Measurements from ENCODE around the gene CFAP251. TPM values are rescaled to one million over a fixed set of nuclear protein-coding genes. Genes with fewer than 3 reads are reported as not detected.

Gene CFAP251
- polyA plus RNA-seq, 1 donor = 14.5 TPM

DNA sequence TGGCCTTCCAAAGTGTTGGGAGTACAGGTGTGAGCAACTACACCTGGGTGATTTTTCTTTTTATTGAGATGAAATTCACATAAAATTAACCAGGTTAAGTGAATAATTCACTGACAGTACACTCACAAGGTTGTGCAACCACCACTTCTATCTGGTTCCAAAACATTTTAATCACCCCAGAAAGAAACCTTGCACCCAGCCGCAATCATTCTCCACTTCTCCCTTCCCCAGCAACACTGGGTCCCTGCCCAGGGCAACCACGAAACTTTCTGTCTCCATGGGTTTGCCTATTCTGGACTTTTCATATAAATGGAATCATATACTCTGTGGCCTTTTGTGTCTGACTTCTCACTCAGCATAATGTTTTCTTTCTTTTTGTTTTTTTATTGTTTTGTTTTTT lies 133.9 kb downstream of the CFAP251 start:
- DNase-seq = no peak

Other genes with a start within 250 kb of the CFAP251 start
- gene MORN3, start 248.9 kb upstream of the CFAP251 start, polyA plus RNA-seq (ENCODE audit: insufficient read length) = 2.0 TPM
- gene TMEM120B, start 205.8 kb upstream of the CFAP251 start, polyA plus RNA-seq (ENCODE audit: insufficient read length) = 11.9 TPM
- gene RHOF, start 124.9 kb upstream of the CFAP251 start, polyA plus RNA-seq (ENCODE audit: insufficient read length) = 15.9 TPM
- gene SETD1B, start 114.6 kb upstream of the CFAP251 start, polyA plus RNA-seq (ENCODE audit: insufficient read length) = 15.4 TPM
- 2.6 TPM for gene HPD, start 59.7 kb upstream of the CFAP251 start, polyA plus RNA-seq (ENCODE audit: insufficient read length)
- gene PSMD9, start 29.8 kb upstream of the CFAP251 start, polyA plus RNA-seq (ENCODE audit: insufficient read length) = 44.9 TPM
- gene BCL7A, start 103.3 kb downstream of the CFAP251 start, polyA plus RNA-seq (ENCODE audit: insufficient read length) = 37.9 TPM
- gene MLXIP, start 160.2 kb downstream of the CFAP251 start, polyA plus RNA-seq (ENCODE audit: insufficient read length) = 43.0 TPM

Data from left kidney (tissue), 2 donors.